Trophoblast cell (in vitro differentiated cells and primary cell): ENCODE measurements around the gene NFATC1.

Source experiments
- DNase-seq, 2 donors: peaks; one replicate each; pipeline ENCODE4 v3.0.0-alpha.2; 2016
- H2AFZ ChIP-seq: 2 replicates; pipeline ENCODE4 v1.6.1; 2013; ENCODE audit warnings: low read length, moderate library complexity, mild to moderate bottlenecking; ENCODE audit not compliant: insufficient read depth, poor library complexity
- H2AK5ac ChIP-seq: 2 replicates; pipeline ENCODE4 v1.6.1; 2013; ENCODE audit warnings: mild to moderate bottlenecking, low read length
- H2BK120ac ChIP-seq: 2 replicates; pipeline ENCODE4 v1.6.1; 2013; ENCODE audit warnings: low read length, mild to moderate bottlenecking, moderate library complexity; ENCODE audit not compliant: insufficient read depth, poor library complexity
- H2BK12ac ChIP-seq: 2 replicates; pipeline ENCODE4 v1.6.1; 2013; ENCODE audit warnings: mild to moderate bottlenecking, low read length, moderate library complexity
- H2BK5ac ChIP-seq: 2 replicates; pipeline ENCODE4 v1.6.1; 2013; ENCODE audit warnings: low read length, low read depth, moderate library complexity, mild to moderate bottlenecking; ENCODE audit not compliant: poor library complexity
- H3K14ac ChIP-seq: 2 replicates; pipeline ENCODE4 v1.6.1; 2013; ENCODE audit warnings: mild to moderate bottlenecking, low read length
- H3K18ac ChIP-seq: 2 replicates; pipeline ENCODE4 v1.6.1; 2013; ENCODE audit warnings: mild to moderate bottlenecking, low read length
- H3K23ac ChIP-seq: 2 replicates; pipeline ENCODE4 v1.6.1; 2013; ENCODE audit warnings: low read length
- H3K27ac ChIP-seq: 2 replicates; pipeline ENCODE4 v1.5.1; 2013; ENCODE audit warnings: low read depth, mild to moderate bottlenecking, inconsistent platforms, low read length, moderate library complexity
- H3K27me3 ChIP-seq: 2 replicates; pipeline ENCODE4 v1.6.1; 2013; ENCODE audit warnings: inconsistent platforms, mild to moderate bottlenecking, low read length, moderate library complexity; ENCODE audit not compliant: insufficient read depth
- H3K36me3 ChIP-seq, 2 experiments: 1 replicate in 1 of 2; 2 replicates in 1 of 2; pipeline ENCODE4 v1.6.1; 2013; ENCODE audit warnings: low read length in 2 of 2, mild to moderate bottlenecking in 2 of 2, moderate library complexity in 1 of 2; ENCODE audit not compliant: insufficient read depth in 2 of 2, control insufficient read depth in 1 of 2
- H3K4ac ChIP-seq: 2 replicates; pipeline ENCODE4 v1.6.1; 2013; ENCODE audit warnings: low read depth, mild to moderate bottlenecking, low read length, moderate library complexity
- H3K4me1 ChIP-seq, 2 experiments: 1 replicate in 1 of 2; 2 replicates in 1 of 2; pipeline ENCODE4 v1.6.1; 2013; ENCODE audit warnings: low read length in 2 of 2, mild to moderate bottlenecking in 2 of 2, moderate library complexity in 1 of 2; ENCODE audit not compliant: insufficient read depth in 2 of 2, control insufficient read depth in 1 of 2
- H3K4me2 ChIP-seq: 2 replicates; pipeline ENCODE4 v1.6.1; 2013; ENCODE audit warnings: inconsistent platforms, mild to moderate bottlenecking, low read length, moderate library complexity
- H3K4me3 ChIP-seq: 2 replicates; pipeline ENCODE4 v1.5.1; 2013; ENCODE audit warnings: mild to moderate bottlenecking, low read depth, low read length, inconsistent platforms
- H3K79me1 ChIP-seq: one replicate; pipeline ENCODE4 v1.6.1; 2013; ENCODE audit warnings: low read length
- H3K79me2 ChIP-seq: 2 replicates; pipeline ENCODE4 v1.6.1; 2013; ENCODE audit warnings: low read length, mild to moderate bottlenecking; ENCODE audit not compliant: control insufficient read depth, insufficient read depth, poor library complexity
- H3K9ac ChIP-seq: 2 replicates; pipeline ENCODE4 v1.6.1; 2013; ENCODE audit warnings: mild to moderate bottlenecking, low read length
- H3K9me3 ChIP-seq: 2 replicates; pipeline ENCODE4 v1.6.1; 2013; ENCODE audit warnings: low read depth, mild to moderate bottlenecking, control low read depth, inconsistent platforms, low read length; ENCODE audit not compliant: insufficient read depth
- H4K12ac ChIP-seq: 2 replicates; pipeline ENCODE4 v1.6.1; 2013; ENCODE audit warnings: low read depth, mild to moderate bottlenecking, low read length, moderate library complexity
- H4K8ac ChIP-seq: 2 replicates; pipeline ENCODE4 v1.6.1; 2013; ENCODE audit warnings: low read depth, mild to moderate bottlenecking, low read length, moderate library complexity
- H4K91ac ChIP-seq: one replicate; pipeline ENCODE4 v1.6.1; 2013; ENCODE audit warnings: low read depth, mild to moderate bottlenecking, low read length, moderate library complexity
- WGBS: extraction: QIAGEN DNeasy Blood & Tissue Kit; methylation state at CpG from one replicate; pipeline ENCODE4 v1.1.7; 2013; ENCODE audit warnings: missing lambda C conversion rate; ENCODE audit not compliant: insufficient read length, insufficient coverage; ENCODE audit errors: extremely low coverage; 5-methylcytosine and 5-hydroxymethylcytosine counted together

The NFATC1 gene

GRCh38 chr18:79479116-79479760, 83.5 kb downstream of the NFATC1 start:
- Histone ChIP-seq H3K27ac (no peak overlapping the region), H3K4me2 (no peak overlapping the region), H3K18ac (no peak overlapping the region), H3K4me1 (peaks cover 4 to 15% of the 10 kb centered on the region in 2 experiments), H4K12ac (no peak overlapping the region), H3K79me2 (no peaks in the 10 kb centered on the region), H3K23ac (no peak overlapping the region), H2AFZ (no peak overlapping the region), H3K14ac (no peak overlapping the region), H3K4me3 (no peak overlapping the region), H3K36me3 (no peaks in the 10 kb centered on the region), H2BK5ac (no peak overlapping the region), H2AK5ac (no peak overlapping the region), H2BK120ac (no peak overlapping the region), H4K8ac (no peak overlapping the region), H3K79me1 (no peaks in the 10 kb centered on the region), H3K9ac (no peak overlapping the region), H3K4ac (no peak overlapping the region), H3K27me3 (no peaks in the 10 kb centered on the region), H4K91ac (no peak overlapping the region), H3K9me3 (peaks cover 14% of the 10 kb centered on the region), H2BK12ac (no peak overlapping the region)
- WGBS, result no CpG with 5 or more reads among the region's 25 CpGs
- DNase-seq, result peak in 1 of 2 donors; percentile 45

GRCh38 chr18:79479761-79480161, 84.0 kb downstream of the NFATC1 start:
- Histone ChIP-seq H4K12ac (no peak overlapping the region), H3K79me2 (no peaks in the 10 kb centered on the region), H3K36me3 (no peaks in the 10 kb centered on the region), H2BK12ac (no peak overlapping the region), H3K9ac (no peak overlapping the region), H2AFZ (no peak overlapping the region), H4K8ac (no peak overlapping the region), H2AK5ac (no peak overlapping the region), H2BK5ac (no peak overlapping the region), H3K27ac (no peak overlapping the region), H3K9me3 (peaks cover 13% of the 10 kb centered on the region), H3K23ac (no peak overlapping the region), H3K4me1 (peaks cover 7 to 18% of the 10 kb centered on the region in 2 experiments), H3K79me1 (no peaks in the 10 kb centered on the region), H3K14ac (no peak overlapping the region), H3K4ac (no peak overlapping the region), H3K4me2 (no peak overlapping the region), H3K4me3 (no peak overlapping the region), H3K27me3 (no peaks in the 10 kb centered on the region), H3K18ac (no peak overlapping the region), H4K91ac (no peak overlapping the region), H2BK120ac (no peak overlapping the region)
- WGBS, result no CpG with 5 or more reads among the region's 20 CpGs
- no peak for DNase-seq

- Histone ChIP-seq H2BK12ac (no peak overlapping the region), H3K27me3 (no peaks in the 10 kb centered on the region), H2AFZ (no peak overlapping the region), H3K23ac (no peak overlapping the region), H3K9ac (no peak overlapping the region), H3K36me3 (no peaks in the 10 kb centered on the region), H3K27ac (no peak overlapping the region), H3K4me3 (no peak overlapping the region), H2AK5ac (no peak overlapping the region), H3K79me2 (peaks cover 2% of the 10 kb centered on the region), H3K79me1 (no peaks in the 10 kb centered on the region), H3K18ac (no peak overlapping the region), H4K12ac (no peak overlapping the region), H3K4me1 (peaks cover 12 to 24% of the 10 kb centered on the region in 2 experiments), H4K8ac (no peak overlapping the region), H4K91ac (peak overlapping the region; percentile 0), H3K4ac (no peak overlapping the region), H2BK120ac (peak overlapping the region; percentile 17), H2BK5ac (no peak overlapping the region), H3K4me2 (no peak overlapping the region), H3K14ac (no peak overlapping the region), H3K9me3 (peaks cover 7% of the 10 kb centered on the region)
- WGBS, result no CpG with 5 or more reads among the region's 41 CpGs
- DNase-seq, result peak in 1 of 2 donors; percentile 40
Measured at GRCh38 chr18:79480171-79481045, 84.7 kb downstream of the NFATC1 start.

GRCh38 chr18:79481046-79481790, 85.5 kb downstream of the NFATC1 start:
- H3K14ac ChIP-seq, result no peak overlapping the region
- H2BK5ac ChIP-seq, result no peak overlapping the region
- H2BK12ac ChIP-seq, result no peak overlapping the region
- no peaks in the 10 kb centered on the region for H3K79me1 ChIP-seq
- H3K4me2 ChIP-seq, result no peak overlapping the region
- peaks cover 4% of the 10 kb centered on the region for H3K9me3 ChIP-seq
- no peak overlapping the region for H3K23ac ChIP-seq
- no peak overlapping the region for H3K9ac ChIP-seq
- no peak overlapping the region for H2AFZ ChIP-seq
- no peak overlapping the region for H3K4ac ChIP-seq
- H4K91ac ChIP-seq, result no peak overlapping the region
- WGBS, result no CpG with 5 or more reads among the region's 26 CpGs
- no peak overlapping the region for H2BK120ac ChIP-seq
- H3K27me3 ChIP-seq, result no peaks in the 10 kb centered on the region
- H3K36me3 ChIP-seq, result no peaks in the 10 kb centered on the region
- no peak overlapping the region for H2AK5ac ChIP-seq
- no peak overlapping the region for H3K27ac ChIP-seq
- H3K4me3 ChIP-seq, result no peak overlapping the region
- no peak overlapping the region for H4K12ac ChIP-seq
- H4K8ac ChIP-seq, result no peak overlapping the region
- peaks cover 2% of the 10 kb centered on the region for H3K79me2 ChIP-seq
- H3K18ac ChIP-seq, result no peak overlapping the region
- DNase-seq, result peak in 1 of 2 donors; percentile 79
- H3K4me1 ChIP-seq, result peaks cover 12 to 24% of the 10 kb centered on the region in 2 experiments
